K562 (cell line): ENCODE data around the gene RNF167. TPM values are rescaled to one million over a fixed set of nuclear protein-coding genes. Genes with fewer than 3 reads are reported as not detected.

ENCODE experiments used
- ARID2 ChIP-seq: fragments of 450-650 bp; IDR thresholded peaks from 2 replicates; pipeline ENCODE4 v1.6.1; 2017; ENCODE audit warnings: antibody characterized with exemption, mild to moderate bottlenecking
- CCAR2 ChIP-seq: fragments of 200-400 bp; formaldehyde crosslinking; IDR thresholded peaks from 2 replicates; pipeline ENCODE4 v1.6.1; 2017; ENCODE audit warnings: mild to moderate bottlenecking, low read depth, low read length
- CREM ChIP-seq: IDR thresholded peaks from 2 replicates; pipeline ENCODE4 v1.6.1; 2014; ENCODE audit warnings: antibody characterized with exemption, low read depth
- GABPB1 ChIP-seq: sonication (generic); formaldehyde crosslinking; IDR thresholded peaks from 2 replicates; pipeline ENCODE4 v1.8.0; 2022; ENCODE audit warnings: mild to moderate bottlenecking, missing genetic modification reagents
- MECOM ChIP-seq: fragments of 250-450 bp; sonication (Bioruptor Pico); IDR thresholded peaks from 2 replicates; pipeline ENCODE4 v1.8.0; 2022; ENCODE audit warnings: inconsistent platforms
- NR2F6 ChIP-seq: fragments of 450-650 bp; formaldehyde crosslinking; IDR thresholded peaks from 2 replicates; pipeline ENCODE4 v1.4.0; 2020; ENCODE audit warnings: mild to moderate bottlenecking
- PCBP1 ChIP-seq: fragments of 200-400 bp; formaldehyde crosslinking; IDR thresholded peaks from 2 replicates; pipeline ENCODE4 v1.6.1; 2018; ENCODE audit warnings: mild to moderate bottlenecking, low read depth, low read length; ENCODE audit not compliant: poor library complexity, severe bottlenecking
- POLR2G ChIP-seq: fragments of 200-400 bp; formaldehyde crosslinking; IDR thresholded peaks from 2 replicates; pipeline ENCODE4 v1.6.1; 2017; ENCODE audit warnings: low read depth, mild to moderate bottlenecking, antibody characterized with exemption, low read length, moderate library complexity
- RCOR1 ChIP-seq, 2 experiments: IDR thresholded peaks; 2 replicates each; pipeline ENCODE4 v1.6.1; 2012; ENCODE audit warnings: low read depth in 2 of 2, low read length in 2 of 2, borderline replicate concordance in 1 of 2, improper control_type of control experiment in 1 of 2
- SIN3B ChIP-seq: fragments of 450-650 bp; IDR thresholded peaks from 2 replicates; pipeline ENCODE4 v1.6.1; 2017; ENCODE audit warnings: low read depth, mild to moderate bottlenecking, moderate library complexity
- SIRT6 ChIP-seq: IDR thresholded peaks from one replicate; pipeline ENCODE4 v1.6.1; 2012; ENCODE audit warnings: low read depth, mild to moderate bottlenecking, control low read depth, inconsistent platforms, low read length, moderate library complexity
- SMAD1 ChIP-seq: fragments of 150-350 bp; IDR thresholded peaks from 2 replicates; pipeline ENCODE4 v1.6.1; 2014; ENCODE audit warnings: low read length, low read depth; ENCODE audit not compliant: partially characterized antibody
- TCF7 ChIP-seq: sonication (generic); IDR thresholded peaks from 2 replicates; pipeline ENCODE4 v1.6.1; 2016; ENCODE audit warnings: antibody characterized with exemption, borderline replicate concordance
- TCFL5 ChIP-seq: fragments of 250-450 bp; sonication (Bioruptor Pico); conservative IDR thresholded peaks from 2 replicates; pipeline ENCODE4 v1.6.1; 2021; ENCODE audit warnings: mild to moderate bottlenecking, moderate library complexity, matching md5 sums
- ZNF134 ChIP-seq: fragments of 250-450 bp; sonication (Bioruptor Pico); conservative IDR thresholded peaks from 2 replicates; pipeline ENCODE4 v1.4.0; 2020
- ZNF184 ChIP-seq: sonication (generic); formaldehyde crosslinking; IDR thresholded peaks from 2 replicates; pipeline ENCODE4 v1.5.0; 2020; ENCODE audit warnings: missing genetic modification reagents
- ZNF24 ChIP-seq: fragments of 450-650 bp; IDR thresholded peaks from 2 replicates; pipeline ENCODE4 v1.6.1; 2016
- ZNF408 ChIP-seq: fragments of 250-450 bp; sonication (Bioruptor Pico); IDR thresholded peaks from 2 replicates; pipeline ENCODE4 v1.4.0; 2020; ENCODE audit warnings: low read depth, mild to moderate bottlenecking, moderate library complexity
- polyA plus RNA-seq, 8 experiments: library from polyadenylated mRNA; depleted of rRNA in 4 of 8; stranded (reverse) in 5 of 8; unstranded in 3 of 8; fragments of >200 nt; fragmentation: Nextera tagmentation in 2 of 8; fragmentation: Illumina TruSeq in 1 of 8; extraction: Ambion mirVana in 2 of 8; extraction: Trizol in 1 of 8; gene quantifications; 2 replicates each; pipeline versions ENCODE4 v1.2.1 to v1.2.3, GENCODE V29; 2011 to 2014; ENCODE audit warnings: inconsistent platforms in 1 of 8, missing spikeins in 1 of 8
- total RNA-seq, 7 experiments: library from RNA; depleted of rRNA in 6 of 7; stranded (reverse); fragments of >200 nt in 6 of 7; fragmentation: Illumina TruSeq in 2 of 7; extraction: Trizol in 2 of 7; gene quantifications; 2 replicates each; pipeline versions ENCODE4 v1.2.1 to v1.2.3, GENCODE V29; 2011 to 2021; ENCODE audit warnings: low replicate concordance in 1 of 7
- TF ChIP-seq, protein P1 (sequence below): IDR thresholded peaks from 2 replicates; pipeline ENCODE4 v1.6.1; 2011; ENCODE audit warnings: borderline replicate concordance, low read depth, mild to moderate bottlenecking, moderate library complexity, low read length; ENCODE audit not compliant: insufficient read depth, poor library complexity, severe bottlenecking
- TF ChIP-seq, protein P2 (sequence below): fragments of 200-800 bp; sonication (Bioruptor generic); IDR thresholded peaks from 2 replicates; pipeline ENCODE4 v1.6.1; 2017; ENCODE audit warnings: missing genetic modification characterization, missing compliant biosample characterization
- TF ChIP-seq, protein P3 (sequence below): fragments of 250-450 bp; sonication (Bioruptor Pico); IDR thresholded peaks from 2 replicates; pipeline ENCODE4 v1.5.0; 2020; ENCODE audit warnings: mild to moderate bottlenecking, borderline replicate concordance
- TF ChIP-seq, protein P4 (sequence below): fragments of 250-450 bp; sonication (Bioruptor Pico); IDR thresholded peaks from 2 replicates; pipeline ENCODE4 v1.4.0; 2020; ENCODE audit warnings: mild to moderate bottlenecking

The RNF167 gene
- total and polyA plus RNA-seq, 9 of the 15 experiments (the other 6 are each of a cell fraction or from before 2014, with no cell fraction given): 16.5 to 143 (median 45.5) TPM

DNA sequence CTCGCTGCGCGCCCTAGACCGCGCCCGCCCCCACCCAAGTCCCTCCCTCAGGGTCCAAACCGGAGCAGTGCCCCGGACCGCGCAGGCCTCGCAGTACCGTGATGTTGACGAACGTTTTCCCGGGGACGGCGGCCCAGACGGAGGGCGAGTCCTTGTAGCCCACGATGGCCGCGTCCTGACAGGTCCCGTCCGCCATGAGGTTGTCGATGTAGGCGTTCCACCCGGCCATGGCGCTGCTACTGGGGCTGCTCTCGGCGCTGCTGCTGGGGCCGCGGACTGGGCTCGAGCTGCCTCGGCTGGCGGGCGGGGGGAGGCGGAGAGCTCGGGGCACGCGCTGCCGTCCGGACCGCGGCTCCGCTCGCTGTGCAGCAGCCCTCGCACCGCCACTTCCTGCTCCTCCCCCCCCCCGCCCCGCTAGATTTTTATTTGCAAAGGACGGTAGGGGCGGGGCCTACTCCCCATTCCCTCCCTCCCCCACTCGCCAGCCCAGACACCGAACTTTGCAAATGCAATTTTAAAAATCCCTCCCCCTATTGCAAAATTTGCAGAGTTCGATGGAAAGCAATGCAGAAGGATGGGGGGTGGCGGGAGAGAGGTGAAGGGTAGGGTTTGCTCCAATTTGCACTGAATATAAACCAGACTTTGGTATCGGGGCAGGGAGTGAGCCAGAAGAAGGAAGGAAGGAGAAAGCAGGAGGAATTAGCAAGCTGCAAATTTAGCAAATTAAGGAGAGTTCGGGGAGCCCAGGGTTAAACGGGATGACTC lies 8.3 kb downstream of the RNF167 start, which contains the start of gene PFN1 (continued):
- no peak for TF ChIP-seq SIRT6
- no peak for TF ChIP-seq ZNF184
- TF ChIP-seq GABPB1 (CRISPR knock-in tag): no peak
- no peak for TF ChIP-seq ZNF24
- TF ChIP-seq SIN3B: no peak
- TF ChIP-seq MECOM (CRISPR knock-in tag): no peak
- TF ChIP-seq, protein P1, sequence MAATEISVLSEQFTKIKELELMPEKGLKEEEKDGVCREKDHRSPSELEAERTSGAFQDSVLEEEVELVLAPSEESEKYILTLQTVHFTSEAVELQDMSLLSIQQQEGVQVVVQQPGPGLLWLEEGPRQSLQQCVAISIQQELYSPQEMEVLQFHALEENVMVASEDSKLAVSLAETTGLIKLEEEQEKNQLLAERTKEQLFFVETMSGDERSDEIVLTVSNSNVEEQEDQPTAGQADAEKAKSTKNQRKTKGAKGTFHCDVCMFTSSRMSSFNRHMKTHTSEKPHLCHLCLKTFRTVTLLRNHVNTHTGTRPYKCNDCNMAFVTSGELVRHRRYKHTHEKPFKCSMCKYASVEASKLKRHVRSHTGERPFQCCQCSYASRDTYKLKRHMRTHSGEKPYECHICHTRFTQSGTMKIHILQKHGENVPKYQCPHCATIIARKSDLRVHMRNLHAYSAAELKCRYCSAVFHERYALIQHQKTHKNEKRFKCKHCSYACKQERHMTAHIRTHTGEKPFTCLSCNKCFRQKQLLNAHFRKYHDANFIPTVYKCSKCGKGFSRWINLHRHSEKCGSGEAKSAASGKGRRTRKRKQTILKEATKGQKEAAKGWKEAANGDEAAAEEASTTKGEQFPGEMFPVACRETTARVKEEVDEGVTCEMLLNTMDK: no peak
- no peak for TF ChIP-seq ARID2
- TF ChIP-seq CCAR2: no peak
- TF ChIP-seq, protein P2, sequence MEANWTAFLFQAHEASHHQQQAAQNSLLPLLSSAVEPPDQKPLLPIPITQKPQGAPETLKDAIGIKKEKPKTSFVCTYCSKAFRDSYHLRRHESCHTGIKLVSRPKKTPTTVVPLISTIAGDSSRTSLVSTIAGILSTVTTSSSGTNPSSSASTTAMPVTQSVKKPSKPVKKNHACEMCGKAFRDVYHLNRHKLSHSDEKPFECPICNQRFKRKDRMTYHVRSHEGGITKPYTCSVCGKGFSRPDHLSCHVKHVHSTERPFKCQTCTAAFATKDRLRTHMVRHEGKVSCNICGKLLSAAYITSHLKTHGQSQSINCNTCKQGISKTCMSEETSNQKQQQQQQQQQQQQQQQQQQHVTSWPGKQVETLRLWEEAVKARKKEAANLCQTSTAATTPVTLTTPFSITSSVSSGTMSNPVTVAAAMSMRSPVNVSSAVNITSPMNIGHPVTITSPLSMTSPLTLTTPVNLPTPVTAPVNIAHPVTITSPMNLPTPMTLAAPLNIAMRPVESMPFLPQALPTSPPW (CRISPR knock-in tag): peak; percentile 85
- peak; percentile 22 for TF ChIP-seq PCBP1
- TF ChIP-seq POLR2G: peak; percentile 85
- TF ChIP-seq, protein P3, sequence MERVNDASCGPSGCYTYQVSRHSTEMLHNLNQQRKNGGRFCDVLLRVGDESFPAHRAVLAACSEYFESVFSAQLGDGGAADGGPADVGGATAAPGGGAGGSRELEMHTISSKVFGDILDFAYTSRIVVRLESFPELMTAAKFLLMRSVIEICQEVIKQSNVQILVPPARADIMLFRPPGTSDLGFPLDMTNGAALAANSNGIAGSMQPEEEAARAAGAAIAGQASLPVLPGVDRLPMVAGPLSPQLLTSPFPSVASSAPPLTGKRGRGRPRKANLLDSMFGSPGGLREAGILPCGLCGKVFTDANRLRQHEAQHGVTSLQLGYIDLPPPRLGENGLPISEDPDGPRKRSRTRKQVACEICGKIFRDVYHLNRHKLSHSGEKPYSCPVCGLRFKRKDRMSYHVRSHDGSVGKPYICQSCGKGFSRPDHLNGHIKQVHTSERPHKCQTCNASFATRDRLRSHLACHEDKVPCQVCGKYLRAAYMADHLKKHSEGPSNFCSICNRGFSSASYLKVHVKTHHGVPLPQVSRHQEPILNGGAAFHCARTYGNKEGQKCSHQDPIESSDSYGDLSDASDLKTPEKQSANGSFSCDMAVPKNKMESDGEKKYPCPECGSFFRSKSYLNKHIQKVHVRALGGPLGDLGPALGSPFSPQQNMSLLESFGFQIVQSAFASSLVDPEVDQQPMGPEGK: no peak
- no peak for TF ChIP-seq NR2F6 (CRISPR knock-in tag)
- no peak for TF ChIP-seq ZNF408 (CRISPR knock-in tag)
- TF ChIP-seq, protein P4, sequence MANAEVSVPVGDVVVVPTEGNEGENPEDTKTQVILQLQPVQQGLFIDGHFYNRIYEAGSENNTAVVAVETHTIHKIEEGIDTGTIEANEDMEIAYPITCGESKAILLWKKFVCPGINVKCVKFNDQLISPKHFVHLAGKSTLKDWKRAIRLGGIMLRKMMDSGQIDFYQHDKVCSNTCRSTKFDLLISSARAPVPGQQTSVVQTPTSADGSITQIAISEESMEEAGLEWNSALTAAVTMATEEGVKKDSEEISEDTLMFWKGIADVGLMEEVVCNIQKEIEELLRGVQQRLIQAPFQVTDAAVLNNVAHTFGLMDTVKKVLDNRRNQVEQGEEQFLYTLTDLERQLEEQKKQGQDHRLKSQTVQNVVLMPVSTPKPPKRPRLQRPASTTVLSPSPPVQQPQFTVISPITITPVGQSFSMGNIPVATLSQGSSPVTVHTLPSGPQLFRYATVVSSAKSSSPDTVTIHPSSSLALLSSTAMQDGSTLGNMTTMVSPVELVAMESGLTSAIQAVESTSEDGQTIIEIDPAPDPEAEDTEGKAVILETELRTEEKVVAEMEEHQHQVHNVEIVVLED (CRISPR knock-in tag): no peak
- no peak for TF ChIP-seq SMAD1
- TF ChIP-seq RCOR1 (IDR thresholded peaks at IDR 0.05; ENCODE audit: borderline replicate concordance in 1 of 2, low read depth in 2 of 2, low read length in 2 of 2): no peak
- TF ChIP-seq TCFL5 (CRISPR knock-in tag): no peak
- TF ChIP-seq CREM: 0 out of 2 replicates have a peak, but pooled peaks have one; percentile 24
- TF ChIP-seq ZNF134: no peak
- TF ChIP-seq TCF7: no peak
